SJCRH30 (cell line): Measurements from ENCODE around the gene C17orf107. TPM values are rescaled to one million over a fixed set of nuclear protein-coding genes. Genes with fewer than 3 reads are reported as not detected.

Source experiments
- DNase-seq, 2 experiments: peaks; one replicate each; pipeline ENCODE4 v3.0.0-alpha.2; 2015 to 2020
- H3K27ac ChIP-seq: fragments of 250-450 bp; sonication (Bioruptor Pico); 2 replicates; pipeline ENCODE4 v1.5.1; 2020; ENCODE audit warnings: mild to moderate bottlenecking, moderate library complexity
- H3K27me3 ChIP-seq: fragments of 250-450 bp; sonication (Bioruptor Pico); 2 replicates; pipeline ENCODE4 v1.5.1; 2020; ENCODE audit warnings: mild to moderate bottlenecking, moderate library complexity
- H3K36me3 ChIP-seq: fragments of 250-450 bp; sonication (Bioruptor Pico); 2 replicates; pipeline ENCODE4 v1.5.1; 2020; ENCODE audit warnings: mild to moderate bottlenecking, moderate library complexity
- H3K4me1 ChIP-seq: fragments of 250-450 bp; sonication (Bioruptor Pico); 2 replicates; pipeline ENCODE4 v1.5.1; 2020; ENCODE audit warnings: mild to moderate bottlenecking, moderate library complexity
- H3K4me3 ChIP-seq: fragments of 250-450 bp; sonication (Bioruptor Pico); 2 replicates; pipeline ENCODE4 v1.5.1; 2020; ENCODE audit warnings: mild to moderate bottlenecking, moderate library complexity
- H3K9me3 ChIP-seq: fragments of 250-450 bp; sonication (Bioruptor Pico); replicated peaks from 2 replicates; pipeline ENCODE4 v1.5.1; 2020; ENCODE audit warnings: mild to moderate bottlenecking, moderate library complexity
- total RNA-seq: library from RNA; depleted of rRNA; stranded (reverse); fragments of >200 nt; shearing (Covaris generic); gene quantifications from 2 replicates; pipeline ENCODE4 v1.2.3, GENCODE V29; 2014

C17orf107 gene
- total RNA-seq, 1 experiment from 2014 or later: 0.16 TPM

GRCh38 chr17:4941319-4941610 is 41.9 kb downstream of the C17orf107 start:
- Histone ChIP-seq H3K4me3 (peak overlapping the region; percentile 67), H3K9me3 (no peaks in the 10 kb centered on the region), H3K27me3 (no peaks in the 10 kb centered on the region), H3K27ac (peak overlapping the region; percentile 90; the same call in 1 of the 2 replicates), H3K4me1 (peaks cover 12% of the 10 kb centered on the region), H3K36me3 (peaks cover 27% of the 10 kb centered on the region)
- no peak for DNase-seq

GRCh38 chr17:4942760-4943508 is 43.6 kb downstream of the C17orf107 start:
- DNase-seq: no peak
- Histone ChIP-seq H3K27ac (no peak overlapping the region), H3K9me3 (no peaks in the 10 kb centered on the region), H3K4me1 (peaks cover 12% of the 10 kb centered on the region), H3K4me3 (no peak overlapping the region), H3K36me3 (peaks cover 38% of the 10 kb centered on the region), H3K27me3 (no peaks in the 10 kb centered on the region)

- no peak overlapping the region for H3K27ac ChIP-seq
- peaks cover 12% of the 10 kb centered on the region for H3K4me1 ChIP-seq
- no peaks in the 10 kb centered on the region for H3K9me3 ChIP-seq
- H3K27me3 ChIP-seq: no peaks in the 10 kb centered on the region
- no peak for DNase-seq
- peaks cover 40% of the 10 kb centered on the region for H3K36me3 ChIP-seq
- H3K4me3 ChIP-seq: no peak overlapping the region
Observed at GRCh38 chr17:4944163-4944553, 44.8 kb downstream of the C17orf107 start.

- Histone ChIP-seq H3K27me3 (no peaks in the 10 kb centered on the region), H3K36me3 (peaks cover 40% of the 10 kb centered on the region), H3K4me1 (peaks cover 12% of the 10 kb centered on the region), H3K4me3 (no peak overlapping the region), H3K9me3 (no peaks in the 10 kb centered on the region), H3K27ac (peak overlapping the region; percentile 98)
- no peak for DNase-seq
Observed at GRCh38 chr17:4944554-4945175, 45.3 kb downstream of the C17orf107 start.

- H3K4me1 ChIP-seq: peaks cover 12% of the 10 kb centered on the region
- H3K9me3 ChIP-seq: no peaks in the 10 kb centered on the region
- no peaks in the 10 kb centered on the region for H3K27me3 ChIP-seq
- peak overlapping the region; percentile 98 for H3K27ac ChIP-seq
- peaks cover 40% of the 10 kb centered on the region for H3K36me3 ChIP-seq
- H3K4me3 ChIP-seq: peak overlapping the region; percentile 96
- peak; percentile 81 for DNase-seq
Observed at GRCh38 chr17:4945176-4945943, 46.0 kb downstream of the C17orf107 start.

GRCh38 chr17:4945944-4946280 is 46.6 kb downstream of the C17orf107 start:
- no peaks in the 10 kb centered on the region for H3K9me3 ChIP-seq
- H3K4me1 ChIP-seq: peaks cover 12% of the 10 kb centered on the region
- peaks cover 40% of the 10 kb centered on the region for H3K36me3 ChIP-seq
- peak overlapping the region; percentile 98 for H3K27ac ChIP-seq
- H3K27me3 ChIP-seq: no peaks in the 10 kb centered on the region
- peak; percentile 77 to 92 for DNase-seq
- peak overlapping the region; percentile 96 for H3K4me3 ChIP-seq

- Histone ChIP-seq H3K27ac (peak overlapping the region; percentile 98), H3K4me1 (peaks cover 12% of the 10 kb centered on the region), H3K9me3 (no peaks in the 10 kb centered on the region), H3K27me3 (no peaks in the 10 kb centered on the region), H3K36me3 (peaks cover 40% of the 10 kb centered on the region), H3K4me3 (peak overlapping the region; percentile 96)
- no peak for DNase-seq
Observed at GRCh38 chr17:4946312-4946976, 47.1 kb downstream of the C17orf107 start.

GRCh38 chr17:4947010-4947410 is 47.7 kb downstream of the C17orf107 start:
- peak overlapping the region; percentile 96 for H3K4me3 ChIP-seq
- peaks cover 40% of the 10 kb centered on the region for H3K36me3 ChIP-seq
- peaks cover 12% of the 10 kb centered on the region for H3K4me1 ChIP-seq
- no peak for DNase-seq
- H3K27ac ChIP-seq: peak overlapping the region; percentile 98
- no peaks in the 10 kb centered on the region for H3K27me3 ChIP-seq
- no peaks in the 10 kb centered on the region for H3K9me3 ChIP-seq

- Histone ChIP-seq H3K36me3 (peaks cover 40% of the 10 kb centered on the region), H3K27ac (peak overlapping the region; percentile 98)
- peak; percentile 62 to 75 for DNase-seq
Observed at GRCh38 chr17:4947411-4948165, 48.3 kb downstream of the C17orf107 start.

GRCh38 chr17:4948166-4948930 is 49.0 kb downstream of the C17orf107 start, which contains the start of gene PFN1:
Gene PFN1 (minus strand): TSS chr17:4948530. CDS start chr17:4948394, 136 bp downstream.
- H3K36me3 ChIP-seq: peaks cover 40% of the 10 kb centered on the region
- H3K27me3 ChIP-seq: no peaks in the 10 kb centered on the region
- H3K4me1 ChIP-seq: peaks cover 20% of the 10 kb centered on the region
- DNase-seq: peak; percentile 80 to 85
- no peaks in the 10 kb centered on the region for H3K9me3 ChIP-seq
- peak within 1 kb of the TSS; percentile 98 for H3K27ac ChIP-seq
- peak within 1 kb of the TSS; percentile 96 for H3K4me3 ChIP-seq

More at GRCh38 chr17:4947411-4948165, 48.3 kb downstream of the C17orf107 start:
- peak overlapping the region; percentile 96 for H3K4me3 ChIP-seq
- no peaks in the 10 kb centered on the region for H3K9me3 ChIP-seq
- H3K4me1 ChIP-seq: peaks cover 14% of the 10 kb centered on the region
- H3K27me3 ChIP-seq: no peaks in the 10 kb centered on the region

- DNase-seq: peak; percentile 74 to 76
- H3K4me1 ChIP-seq: peaks cover 26% of the 10 kb centered on the region
- H3K36me3 ChIP-seq: peaks cover 40% of the 10 kb centered on the region
- H3K4me3 ChIP-seq: peak overlapping the region; percentile 96
- peak overlapping the region; percentile 98 for H3K27ac ChIP-seq
- no peaks in the 10 kb centered on the region for H3K9me3 ChIP-seq
- no peaks in the 10 kb centered on the region for H3K27me3 ChIP-seq
Observed at GRCh38 chr17:4948931-4949320, 49.6 kb downstream of the C17orf107 start.

- Histone ChIP-seq H3K4me1 (peaks cover 30% of the 10 kb centered on the region), H3K36me3 (peaks cover 40% of the 10 kb centered on the region), H3K9me3 (no peaks in the 10 kb centered on the region), H3K27ac (peak overlapping the region; percentile 98), H3K4me3 (peak overlapping the region; percentile 96), H3K27me3 (no peaks in the 10 kb centered on the region)
- DNase-seq: peak; percentile 81 to 85
Observed at GRCh38 chr17:4949321-4950074, 50.2 kb downstream of the C17orf107 start.
